Measurements from ENCODE around the gene SLC2A8. TPM values are rescaled to one million over a fixed set of nuclear protein-coding genes. Genes with fewer than 3 reads are reported as not detected.
A peak's percentile ranks its signal among the peaks of the same experiment; 100 is the strongest.

SLC2A8 gene
- total RNA-seq, 1 experiment from 2014 or later = 11.3 TPM

GRCh38 chr9:127450830-127451607, 54.0 kb downstream of the SLC2A8 start, which contains the start of the genes LRSAM1 and RPL12:
Gene LRSAM1, plus strand, starts transcription at chr9:127451510. Its CDS starts 3,018 bp downstream, at chr9:127454528.
Gene RPL12, minus strand, starts transcription at chr9:127451406. Its CDS starts 89 bp downstream, at chr9:127451317.
- peaks cover 31% of the 10 kb centered on the region for H4K20me1 ChIP-seq (ENCODE audit: insufficient read depth, low read depth, low read length)
- H3K9me2 ChIP-seq (replicated peaks; ENCODE audit: insufficient read depth, low read length) = no peaks in the 10 kb centered on the region
- peak within 1 kb of the TSS; percentile 90 for H2AFZ ChIP-seq (ENCODE audit: low read length)
- peak; percentile 98 for DNase-seq
- H3K27me3 ChIP-seq (ENCODE audit: low read length) = no peaks in the 10 kb centered on the region
- peak within 1 kb of the TSS; percentile 96 for H3K4me2 ChIP-seq (ENCODE audit: low read depth, low read length, poor library complexity, severe bottlenecking)
- H3K27ac ChIP-seq (ENCODE audit: low read length) = peak within 1 kb of the TSS; percentile 92
- H3K79me2 ChIP-seq (ENCODE audit: low read length) = peaks cover 38% of the 10 kb centered on the region
- H3K36me3 ChIP-seq (ENCODE audit: insufficient read depth, low read length) = peaks cover 50% of the 10 kb centered on the region
- peak within 1 kb of the TSS; percentile 99 for H3K9ac ChIP-seq (ENCODE audit: low read length)
- peaks cover 38% of the 10 kb centered on the region for H3K4me1 ChIP-seq (ENCODE audit: low read length)
- H3K4me3 ChIP-seq (ENCODE audit: low read length) = peak within 1 kb of the TSS; percentile 88
- no peaks in the 10 kb centered on the region for H3K9me3 ChIP-seq (ENCODE audit: low read length)

DNA sequence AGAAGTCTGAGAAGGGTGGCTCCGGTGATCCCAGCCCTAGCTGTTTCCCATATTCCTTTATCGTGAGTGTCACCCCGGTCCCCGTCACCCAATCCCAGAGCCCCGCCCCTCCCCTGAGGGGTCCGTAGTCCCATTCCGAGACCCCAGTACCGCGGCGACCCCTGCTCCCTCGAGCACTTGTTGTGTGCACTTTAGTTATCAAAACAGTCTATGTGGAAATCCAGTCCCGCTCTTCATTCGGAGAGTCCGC, 54.6 kb downstream of the SLC2A8 start:
- no peaks in the 10 kb centered on the region for H3K9me3 ChIP-seq (ENCODE audit: low read length)
- peak overlapping the region; percentile 96 for H3K4me2 ChIP-seq (ENCODE audit: low read depth, low read length, poor library complexity, severe bottlenecking)
- peaks cover 38% of the 10 kb centered on the region for H3K79me2 ChIP-seq (ENCODE audit: low read length)

DNA sequence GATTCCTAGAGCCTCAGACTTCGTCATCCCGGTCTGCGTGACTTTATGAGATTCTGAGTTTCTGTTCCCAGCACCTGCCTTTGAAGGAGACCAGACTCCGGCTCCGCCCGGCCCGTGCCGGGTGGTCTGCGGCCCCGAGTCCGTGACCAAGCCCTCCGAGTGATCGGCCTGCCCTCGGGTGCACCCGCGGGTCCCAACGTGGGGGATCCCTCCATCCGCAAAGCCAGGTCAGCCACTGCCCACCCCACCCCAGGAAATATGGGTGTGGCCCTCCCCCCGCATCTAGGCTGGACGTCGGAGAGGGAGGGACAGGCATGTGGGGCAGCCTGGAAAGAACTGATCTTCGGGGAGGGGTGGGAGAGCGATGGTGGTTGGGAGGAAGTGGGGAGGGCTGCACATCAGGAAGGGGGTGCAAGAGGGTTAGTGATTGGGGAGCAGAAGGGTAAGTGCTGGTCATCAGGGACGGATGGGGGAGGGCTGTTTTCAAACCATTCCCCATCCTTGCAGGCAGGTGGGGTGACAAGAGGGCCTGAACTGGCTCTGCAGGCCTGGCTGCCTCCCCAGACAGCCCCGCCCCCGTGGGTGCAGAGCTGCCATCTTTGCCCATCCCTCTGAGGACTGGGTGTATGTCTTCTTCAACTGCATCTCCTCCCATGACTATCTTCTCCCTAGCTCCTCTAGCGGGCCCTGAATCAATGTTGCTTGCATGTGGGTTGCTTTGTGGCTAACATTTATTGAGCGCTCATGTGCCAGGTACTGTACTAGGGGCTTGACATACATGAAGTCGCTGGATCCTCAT, 55.1 kb downstream of the SLC2A8 start:
- peak overlapping the region; percentile 90 for H2AFZ ChIP-seq (ENCODE audit: low read length)
- H3K27ac ChIP-seq (ENCODE audit: low read length) = peak overlapping the region; percentile 62
- no peaks in the 10 kb centered on the region for H3K9me3 ChIP-seq (ENCODE audit: low read length)
- no peaks in the 10 kb centered on the region for H3K9me2 ChIP-seq (replicated peaks; ENCODE audit: insufficient read depth, low read length)
- peak overlapping the region; percentile 96 for H3K4me2 ChIP-seq (ENCODE audit: low read depth, low read length, poor library complexity, severe bottlenecking)
- H4K20me1 ChIP-seq (ENCODE audit: insufficient read depth, low read depth, low read length) = peaks cover 31% of the 10 kb centered on the region
- H3K4me3 ChIP-seq (ENCODE audit: low read length) = peak overlapping the region; percentile 88
- DNase-seq = peak; percentile 71
- H3K79me2 ChIP-seq (ENCODE audit: low read length) = peaks cover 38% of the 10 kb centered on the region
- peaks cover 38% of the 10 kb centered on the region for H3K4me1 ChIP-seq (ENCODE audit: low read length)
- peaks cover 39% of the 10 kb centered on the region for H3K36me3 ChIP-seq (ENCODE audit: insufficient read depth, low read length)
- H3K9ac ChIP-seq (ENCODE audit: low read length) = peak overlapping the region; percentile 90
- H3K27me3 ChIP-seq (ENCODE audit: low read length) = no peaks in the 10 kb centered on the region

More for the DNA sequence above, 54.6 kb downstream of the SLC2A8 start:
- Histone ChIP-seq H3K36me3 (ENCODE audit: insufficient read depth, low read length) (peaks cover 45% of the 10 kb centered on the region), H3K27ac (ENCODE audit: low read length) (peak overlapping the region; percentile 62; the same call in 1 of the 2 replicates), H3K9me2 (replicated peaks; ENCODE audit: insufficient read depth, low read length) (no peaks in the 10 kb centered on the region), H4K20me1 (ENCODE audit: insufficient read depth, low read depth, low read length) (peaks cover 31% of the 10 kb centered on the region), H3K4me3 (ENCODE audit: low read length) (peak overlapping the region; percentile 88), H3K4me1 (ENCODE audit: low read length) (peaks cover 38% of the 10 kb centered on the region), H3K9ac (ENCODE audit: low read length) (peak overlapping the region; percentile 90), H3K27me3 (ENCODE audit: low read length) (no peaks in the 10 kb centered on the region), H2AFZ (ENCODE audit: low read length) (peak overlapping the region; percentile 90)
- DNase-seq = no peak

DNA sequence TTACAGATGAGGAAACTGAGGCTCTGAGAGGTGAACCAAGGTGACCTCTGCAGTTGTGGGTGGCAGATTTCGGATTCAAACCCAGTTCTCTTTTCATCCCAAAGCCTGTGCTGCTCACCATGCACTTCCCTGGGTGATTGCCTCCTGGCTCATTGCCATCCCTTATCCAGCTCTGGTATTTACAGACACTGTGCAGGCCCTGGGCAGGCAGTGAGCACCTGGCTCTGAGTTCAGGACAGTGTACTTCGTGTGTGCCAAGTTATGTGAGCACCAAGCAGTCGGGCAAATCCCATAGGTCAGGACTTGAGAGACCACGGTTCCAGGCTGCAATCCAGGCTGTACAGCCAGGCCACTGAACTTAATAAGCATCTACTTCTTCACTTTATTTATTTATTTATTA, 55.7 kb downstream of the SLC2A8 start:
- H3K4me2 ChIP-seq (ENCODE audit: low read depth, low read length, poor library complexity, severe bottlenecking) = peak overlapping the region; percentile 96
- H3K4me3 ChIP-seq (ENCODE audit: low read length) = peak overlapping the region; percentile 88
- no peaks in the 10 kb centered on the region for H3K9me3 ChIP-seq (ENCODE audit: low read length)
- H3K9me2 ChIP-seq (replicated peaks; ENCODE audit: insufficient read depth, low read length) = no peaks in the 10 kb centered on the region
- peak overlapping the region; percentile 90 for H2AFZ ChIP-seq (ENCODE audit: low read length)
- H3K9ac ChIP-seq (ENCODE audit: low read length) = peak overlapping the region; percentile 90
- DNase-seq = no peak
- peaks cover 38% of the 10 kb centered on the region for H3K79me2 ChIP-seq (ENCODE audit: low read length)
- H3K36me3 ChIP-seq (ENCODE audit: insufficient read depth, low read length) = peaks cover 33% of the 10 kb centered on the region
- no peaks in the 10 kb centered on the region for H3K27me3 ChIP-seq (ENCODE audit: low read length)
- 0 out of 2 replicates have a peak overlapping the region, but pooled peaks have one; percentile 62 for H3K27ac ChIP-seq (ENCODE audit: low read length)
- H3K4me1 ChIP-seq (ENCODE audit: low read length) = peaks cover 38% of the 10 kb centered on the region
- peaks cover 31% of the 10 kb centered on the region for H4K20me1 ChIP-seq (ENCODE audit: insufficient read depth, low read depth, low read length)

DNA sequence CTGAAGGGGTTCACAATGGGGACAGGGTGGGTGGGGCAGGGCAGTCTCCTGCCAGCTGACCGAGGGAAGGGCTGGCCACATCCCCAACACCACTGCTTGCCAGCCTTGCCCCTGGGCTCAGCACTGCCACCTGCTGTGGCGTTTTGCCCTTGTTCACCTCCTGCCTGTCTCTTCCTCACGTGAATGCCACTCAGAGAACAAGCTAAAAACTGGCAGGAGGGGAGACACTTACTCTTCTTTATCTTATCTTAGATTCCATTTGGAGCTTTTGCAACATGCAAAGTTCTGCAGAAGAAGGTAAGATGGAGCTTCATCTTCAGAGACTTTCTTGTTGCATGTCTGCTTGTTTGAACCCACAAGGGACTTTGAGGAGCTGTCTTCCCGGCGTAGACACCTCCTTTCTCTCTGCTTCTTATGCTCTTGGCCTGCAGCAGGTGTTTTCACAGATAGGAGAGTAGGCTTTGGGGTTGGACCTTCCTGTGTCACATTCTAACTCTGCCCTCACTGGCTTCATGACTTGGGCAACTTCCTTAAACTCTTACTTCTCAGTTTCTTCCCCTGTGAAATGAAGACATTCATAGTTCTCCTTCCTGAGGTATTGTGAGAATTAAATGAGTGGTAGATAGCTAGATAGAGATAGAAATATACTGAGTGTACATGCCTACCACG, 58.5 kb downstream of the SLC2A8 start:
- Histone ChIP-seq H3K27ac (ENCODE audit: low read length) (0 out of 2 replicates have a peak overlapping the region, but pooled peaks have one; percentile 29), H3K27me3 (ENCODE audit: low read length) (no peaks in the 10 kb centered on the region), H2AFZ (ENCODE audit: low read length) (no peak overlapping the region), H3K9me3 (ENCODE audit: low read length) (no peaks in the 10 kb centered on the region), H3K4me3 (ENCODE audit: low read length) (no peak overlapping the region), H3K9ac (ENCODE audit: low read length) (peak overlapping the region; percentile 36; the same call in 1 of the 2 replicates), H3K79me2 (ENCODE audit: low read length) (peaks cover 20% of the 10 kb centered on the region), H3K9me2 (replicated peaks; ENCODE audit: insufficient read depth, low read length) (no peaks in the 10 kb centered on the region), H3K36me3 (ENCODE audit: insufficient read depth, low read length) (peaks cover 5% of the 10 kb centered on the region), H3K4me1 (ENCODE audit: low read length) (peaks cover 22% of the 10 kb centered on the region), H4K20me1 (ENCODE audit: insufficient read depth, low read depth, low read length) (peaks cover 6% of the 10 kb centered on the region), H3K4me2 (ENCODE audit: low read depth, low read length, poor library complexity, severe bottlenecking) (peak overlapping the region; percentile 22)
- peak; percentile 69 for DNase-seq

GRCh38 chr9:127457191-127457878, 60.4 kb downstream of the SLC2A8 start:
- no peak overlapping the region for H3K4me3 ChIP-seq (ENCODE audit: low read length)
- no peak overlapping the region for H3K4me2 ChIP-seq (ENCODE audit: low read depth, low read length, poor library complexity, severe bottlenecking)
- no peak for DNase-seq
- no peaks in the 10 kb centered on the region for H3K9me3 ChIP-seq (ENCODE audit: low read length)
- H3K27me3 ChIP-seq (ENCODE audit: low read length) = no peaks in the 10 kb centered on the region
- H3K27ac ChIP-seq (ENCODE audit: low read length) = no peak overlapping the region
- no peaks in the 10 kb centered on the region for H3K36me3 ChIP-seq (ENCODE audit: insufficient read depth, low read length)
- no peaks in the 10 kb centered on the region for H3K9me2 ChIP-seq (replicated peaks; ENCODE audit: insufficient read depth, low read length)
- H4K20me1 ChIP-seq (ENCODE audit: insufficient read depth, low read depth, low read length) = no peaks in the 10 kb centered on the region
- H2AFZ ChIP-seq (ENCODE audit: low read length) = no peak overlapping the region
- no peak overlapping the region for H3K9ac ChIP-seq (ENCODE audit: low read length)
- peaks cover 15% of the 10 kb centered on the region for H3K4me1 ChIP-seq (ENCODE audit: low read length)
- peaks cover 5% of the 10 kb centered on the region; the same call in 1 of the 2 replicates for H3K79me2 ChIP-seq (ENCODE audit: low read length)
